22Rv1 (cell line): ENCODE data around the gene SKIC2.

ENCODE experiments used
- ZFX ChIP-seq: fragments of 450-650 bp; IDR thresholded peaks from 2 replicates; pipeline ENCODE4 v1.6.1; 2017; ENCODE audit warnings: antibody characterized with exemption, borderline replicate concordance
- TF ChIP-seq, protein P1 (sequence below): fragments of 450-650 bp; IDR thresholded peaks from 2 replicates; pipeline ENCODE4 v1.5.1; 2017; ENCODE audit warnings: mild to moderate bottlenecking

DNA sequence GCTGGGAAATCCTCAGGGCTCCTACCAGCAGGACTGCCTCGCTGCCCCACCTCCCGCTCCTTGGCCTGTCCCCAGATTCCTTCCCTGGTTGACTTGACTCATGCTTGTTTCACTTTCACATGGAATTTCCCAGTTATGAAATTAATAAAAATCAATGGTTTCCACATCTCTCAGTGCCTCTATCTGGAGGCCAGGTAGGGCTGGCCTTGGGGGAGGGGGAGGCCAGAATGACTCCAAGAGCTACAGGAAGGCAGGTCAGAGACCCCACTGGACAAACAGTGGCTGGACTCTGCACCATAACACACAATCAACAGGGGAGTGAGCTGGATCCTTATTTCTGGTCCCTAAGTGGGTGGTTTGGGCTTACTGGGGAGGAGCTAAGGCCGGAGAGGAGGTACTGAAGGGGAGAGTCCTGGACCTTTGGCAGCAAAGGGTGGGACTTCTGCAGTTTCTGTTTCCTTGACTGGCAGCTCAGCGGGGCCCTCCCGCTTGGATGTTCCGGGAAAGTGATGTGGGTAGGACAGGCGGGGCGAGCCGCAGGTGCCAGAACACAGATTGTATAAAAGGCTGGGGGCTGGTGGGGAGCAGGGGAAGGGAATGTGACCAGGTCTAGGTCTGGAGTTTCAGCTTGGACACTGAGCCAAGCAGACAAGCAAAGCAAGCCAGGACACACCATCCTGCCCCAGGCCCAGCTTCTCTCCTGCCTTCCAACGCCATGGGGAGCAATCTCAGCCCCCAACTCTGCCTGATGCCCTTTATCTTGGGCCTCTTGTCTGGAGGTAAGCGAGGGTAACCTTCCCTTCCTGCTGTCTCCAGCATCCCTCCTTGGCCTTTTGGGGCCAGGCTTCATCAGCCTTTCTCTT, 13.2 kb upstream of the SKIC2 start, which contains the start of gene CFB:
- TF ChIP-seq, protein P1, sequence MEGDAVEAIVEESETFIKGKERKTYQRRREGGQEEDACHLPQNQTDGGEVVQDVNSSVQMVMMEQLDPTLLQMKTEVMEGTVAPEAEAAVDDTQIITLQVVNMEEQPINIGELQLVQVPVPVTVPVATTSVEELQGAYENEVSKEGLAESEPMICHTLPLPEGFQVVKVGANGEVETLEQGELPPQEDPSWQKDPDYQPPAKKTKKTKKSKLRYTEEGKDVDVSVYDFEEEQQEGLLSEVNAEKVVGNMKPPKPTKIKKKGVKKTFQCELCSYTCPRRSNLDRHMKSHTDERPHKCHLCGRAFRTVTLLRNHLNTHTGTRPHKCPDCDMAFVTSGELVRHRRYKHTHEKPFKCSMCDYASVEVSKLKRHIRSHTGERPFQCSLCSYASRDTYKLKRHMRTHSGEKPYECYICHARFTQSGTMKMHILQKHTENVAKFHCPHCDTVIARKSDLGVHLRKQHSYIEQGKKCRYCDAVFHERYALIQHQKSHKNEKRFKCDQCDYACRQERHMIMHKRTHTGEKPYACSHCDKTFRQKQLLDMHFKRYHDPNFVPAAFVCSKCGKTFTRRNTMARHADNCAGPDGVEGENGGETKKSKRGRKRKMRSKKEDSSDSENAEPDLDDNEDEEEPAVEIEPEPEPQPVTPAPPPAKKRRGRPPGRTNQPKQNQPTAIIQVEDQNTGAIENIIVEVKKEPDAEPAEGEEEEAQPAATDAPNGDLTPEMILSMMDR = no peak
- TF ChIP-seq ZFX = no peak
